IPS-18c (cell line): ENCODE results near the gene TGM2.

ENCODE experiments used
- H3K4me3 ChIP-seq: 2 replicates; pipeline ENCODE4 v1.7.0; 2013; ENCODE audit warnings: low read depth, mild to moderate bottlenecking, low read length, moderate library complexity; ENCODE audit not compliant: insufficient read depth
- H3K9me3 ChIP-seq: one replicate; pipeline ENCODE4 v1.6.1; 2013; ENCODE audit warnings: mild to moderate bottlenecking, low read length, moderate library complexity; ENCODE audit not compliant: control insufficient read depth, insufficient read depth

The TGM2 gene

DNA sequence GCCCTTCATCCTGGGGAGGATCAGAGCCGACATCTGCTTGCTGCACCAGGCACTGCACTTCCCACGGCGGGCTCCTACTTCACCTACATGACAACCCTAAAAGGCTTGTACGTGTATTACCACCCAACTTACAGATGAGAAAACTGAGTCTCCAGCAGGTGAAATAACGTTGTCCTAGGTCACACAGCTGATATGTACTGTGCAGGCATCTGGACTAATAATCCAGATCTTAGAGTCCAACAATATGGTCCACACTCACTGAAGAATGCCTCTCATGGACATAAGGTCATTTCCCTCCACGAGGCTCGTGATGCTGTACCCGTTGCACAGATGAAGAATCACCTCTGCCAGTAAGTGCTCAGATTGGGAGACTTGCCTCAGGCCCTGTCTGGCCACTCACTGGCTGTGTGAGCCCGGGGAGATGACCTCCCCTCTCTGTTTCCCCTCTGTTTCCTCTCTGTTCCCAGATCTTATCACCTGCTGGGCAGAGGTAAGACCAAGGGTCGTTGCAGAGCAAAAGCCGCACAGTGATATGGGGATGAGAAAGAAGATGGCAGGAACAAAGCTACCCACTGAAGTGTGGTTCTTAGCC, 32.1 kb downstream of the TGM2 start:
- no peak overlapping the region for H3K4me3 ChIP-seq
- no peaks in the 10 kb centered on the region for H3K9me3 ChIP-seq

- H3K9me3 ChIP-seq, result no peaks in the 10 kb centered on the region
- no peak overlapping the region for H3K4me3 ChIP-seq
Observed at GRCh38 chr20:38132156-38132909, 32.7 kb downstream of the TGM2 start.

- H3K4me3 ChIP-seq, result no peak overlapping the region
- no peaks in the 10 kb centered on the region for H3K9me3 ChIP-seq
Observed at GRCh38 chr20:38131588-38132121, 33.4 kb downstream of the TGM2 start.

DNA sequence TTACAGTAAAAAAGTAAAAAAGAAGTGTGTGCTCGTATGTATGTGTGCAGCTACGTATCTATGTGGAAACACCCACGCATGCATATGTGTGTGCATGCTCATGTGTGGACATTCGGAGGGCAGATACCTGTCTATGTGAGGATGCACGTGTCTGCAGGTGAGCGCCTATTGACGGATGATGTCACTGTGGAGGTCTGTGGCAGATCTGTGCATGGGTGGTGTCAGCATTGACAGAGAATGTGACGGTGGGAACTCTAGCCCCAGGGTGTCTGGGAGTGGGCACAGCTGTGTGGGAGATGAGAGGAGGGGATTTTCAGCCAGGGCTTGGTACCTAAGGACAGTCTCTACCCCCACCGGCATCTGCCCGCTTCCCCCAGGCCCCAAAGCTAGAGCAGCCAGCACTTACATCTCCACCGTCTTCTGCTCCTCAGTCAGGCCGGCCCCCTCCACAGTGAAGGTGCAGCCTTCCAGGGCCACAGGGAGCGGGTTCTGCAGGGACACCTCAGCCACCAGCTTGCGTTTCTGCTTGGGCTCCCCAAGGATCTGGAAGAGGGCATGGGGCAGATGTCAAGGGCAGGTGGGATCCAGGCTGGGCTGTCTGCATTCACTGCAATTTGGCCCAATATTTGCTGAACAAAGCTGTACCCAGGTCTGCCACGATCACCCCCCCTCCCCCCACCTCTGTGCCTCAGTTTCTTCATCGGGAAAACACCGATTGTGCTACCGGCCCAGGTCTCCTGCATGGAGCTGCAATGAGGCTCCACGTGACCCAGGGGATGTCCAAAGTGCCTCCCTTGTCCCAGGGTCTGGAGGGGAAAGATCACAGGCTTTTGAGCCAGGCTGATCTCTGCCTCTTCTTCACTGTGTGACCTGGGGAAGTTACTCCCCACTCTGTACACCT, 34.1 kb downstream of the TGM2 start:
- Histone ChIP-seq H3K4me3 (no peak overlapping the region), H3K9me3 (no peaks in the 10 kb centered on the region)

DNA sequence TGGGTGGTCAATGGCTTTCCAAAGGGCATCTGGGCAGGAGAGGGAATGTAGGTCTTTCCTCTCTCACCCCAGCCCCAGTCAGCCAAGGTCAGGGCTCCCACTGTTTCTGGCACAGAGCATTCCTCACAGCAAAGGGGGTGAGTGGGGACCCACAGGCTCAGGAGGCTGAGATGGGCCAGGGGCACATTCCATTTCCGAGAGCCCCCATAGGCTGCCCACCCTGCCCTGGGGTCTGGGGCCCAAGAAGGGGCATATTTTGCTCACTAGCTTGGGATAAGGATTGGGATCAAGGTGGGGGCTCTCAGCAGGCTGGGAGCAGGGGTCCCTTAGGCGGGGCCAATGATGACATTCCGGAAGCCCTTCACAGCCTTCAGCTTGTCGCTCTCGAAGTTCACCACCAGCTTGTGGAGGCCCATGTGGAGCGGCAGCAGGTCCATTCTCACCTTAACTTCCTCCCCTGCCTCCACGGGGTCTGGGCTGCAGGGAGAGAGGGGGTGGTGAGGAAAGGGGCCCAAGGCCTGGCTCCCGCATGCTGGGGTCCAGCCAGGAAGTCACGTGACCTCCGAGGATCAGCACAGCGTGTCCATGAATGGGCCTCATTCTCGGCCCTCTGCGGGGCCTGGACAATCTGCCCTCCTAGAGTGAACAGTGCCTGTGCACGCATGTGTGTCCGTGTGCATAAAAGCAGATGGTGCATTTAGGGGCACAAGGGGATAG, 35.0 kb downstream of the TGM2 start:
- Histone ChIP-seq H3K4me3 (no peak overlapping the region), H3K9me3 (no peaks in the 10 kb centered on the region)

DNA sequence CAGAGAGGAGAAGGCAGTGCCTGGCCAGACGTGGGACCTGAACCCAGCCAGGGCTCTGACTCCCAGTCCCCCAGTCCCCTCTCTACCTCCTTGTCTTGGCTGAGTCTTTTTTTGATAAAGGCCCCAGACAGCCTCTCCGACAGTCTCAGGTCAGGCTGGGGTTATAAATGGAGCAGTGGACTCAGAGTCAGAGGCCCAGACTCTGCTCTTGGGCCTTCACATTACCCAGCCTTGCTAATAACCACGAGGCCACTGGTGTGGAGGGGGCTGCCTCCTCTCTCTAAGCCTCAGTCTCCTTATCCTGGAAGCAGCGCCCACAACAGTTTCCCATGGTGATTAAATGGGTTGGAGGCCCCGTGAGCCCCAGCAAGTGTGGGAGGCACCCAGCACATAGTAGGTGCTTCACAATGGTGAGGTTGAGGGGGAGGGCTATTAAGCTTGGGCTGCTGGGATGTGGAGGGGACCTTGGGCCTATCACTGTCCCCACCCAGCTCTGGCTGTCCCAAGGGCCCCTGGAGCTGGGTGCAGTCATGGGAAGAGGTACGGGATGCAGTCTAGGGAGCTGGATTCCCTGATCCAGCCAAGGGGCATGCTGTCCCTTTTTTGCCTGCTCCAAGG, 35.7 kb downstream of the TGM2 start:
- Histone ChIP-seq H3K4me3 (no peak overlapping the region), H3K9me3 (no peaks in the 10 kb centered on the region)

DNA sequence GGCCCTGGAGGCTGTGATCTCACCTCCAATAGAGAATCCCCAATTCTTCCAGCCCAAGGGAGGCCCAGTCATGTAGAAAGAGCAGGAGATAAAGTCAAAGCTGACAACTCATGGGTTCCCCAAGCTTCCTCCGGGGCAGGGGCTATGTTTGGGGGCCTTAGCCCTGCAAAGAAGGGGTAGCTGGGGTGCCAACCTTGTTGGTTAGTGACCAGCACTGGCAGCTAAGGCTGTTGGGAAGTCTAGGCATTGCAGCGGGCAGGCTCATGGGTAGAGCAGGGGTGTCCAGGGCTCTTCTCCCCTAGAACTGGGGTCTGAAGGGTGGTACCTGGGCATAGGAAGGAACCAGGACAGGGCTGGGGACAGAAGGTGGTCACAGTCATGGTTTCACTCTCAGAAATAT, 36.4 kb downstream of the TGM2 start:
- no peaks in the 10 kb centered on the region for H3K9me3 ChIP-seq

DNA sequence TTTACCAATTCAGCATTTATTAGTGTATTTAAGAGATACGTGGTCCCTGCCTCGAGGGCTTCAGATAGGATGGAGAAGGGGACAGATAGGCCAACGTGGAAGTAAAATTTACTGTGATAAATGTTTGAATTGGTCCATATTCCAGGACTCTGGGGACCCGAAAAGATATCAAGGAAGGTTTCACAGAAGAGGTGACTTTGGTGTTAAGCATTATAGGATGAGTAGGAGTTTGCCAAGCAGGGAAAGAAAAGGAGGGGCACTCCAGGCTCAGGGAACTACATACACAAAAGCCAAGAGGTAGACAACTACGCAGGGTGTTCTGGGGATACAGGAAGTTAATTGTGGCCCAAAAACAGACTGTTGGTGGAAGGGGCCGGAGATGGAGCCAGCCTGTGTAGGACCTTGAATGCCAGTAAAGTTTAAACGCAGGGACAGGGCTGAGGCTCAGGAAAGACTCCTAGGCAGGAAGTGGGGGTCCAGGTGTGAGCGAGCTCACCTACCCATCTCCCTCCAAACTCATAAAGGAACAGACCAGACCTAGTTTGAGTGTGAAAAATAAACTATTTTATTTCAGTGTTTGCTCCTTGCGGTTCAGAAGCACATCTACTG, 37.0 kb downstream of the TGM2 start:
- Histone ChIP-seq H3K4me3 (no peak overlapping the region), H3K9me3 (no peaks in the 10 kb centered on the region)

More for the DNA sequence above, 36.4 kb downstream of the TGM2 start:
- no peak overlapping the region for H3K4me3 ChIP-seq

GRCh38 chr20:38126932-38127621, 38.0 kb downstream of the TGM2 start:
- no peak overlapping the region for H3K4me3 ChIP-seq
- H3K9me3 ChIP-seq, result no peaks in the 10 kb centered on the region

GRCh38 chr20:38126146-38126921, 38.7 kb downstream of the TGM2 start:
- H3K9me3 ChIP-seq, result no peaks in the 10 kb centered on the region
- no peak overlapping the region for H3K4me3 ChIP-seq

DNA sequence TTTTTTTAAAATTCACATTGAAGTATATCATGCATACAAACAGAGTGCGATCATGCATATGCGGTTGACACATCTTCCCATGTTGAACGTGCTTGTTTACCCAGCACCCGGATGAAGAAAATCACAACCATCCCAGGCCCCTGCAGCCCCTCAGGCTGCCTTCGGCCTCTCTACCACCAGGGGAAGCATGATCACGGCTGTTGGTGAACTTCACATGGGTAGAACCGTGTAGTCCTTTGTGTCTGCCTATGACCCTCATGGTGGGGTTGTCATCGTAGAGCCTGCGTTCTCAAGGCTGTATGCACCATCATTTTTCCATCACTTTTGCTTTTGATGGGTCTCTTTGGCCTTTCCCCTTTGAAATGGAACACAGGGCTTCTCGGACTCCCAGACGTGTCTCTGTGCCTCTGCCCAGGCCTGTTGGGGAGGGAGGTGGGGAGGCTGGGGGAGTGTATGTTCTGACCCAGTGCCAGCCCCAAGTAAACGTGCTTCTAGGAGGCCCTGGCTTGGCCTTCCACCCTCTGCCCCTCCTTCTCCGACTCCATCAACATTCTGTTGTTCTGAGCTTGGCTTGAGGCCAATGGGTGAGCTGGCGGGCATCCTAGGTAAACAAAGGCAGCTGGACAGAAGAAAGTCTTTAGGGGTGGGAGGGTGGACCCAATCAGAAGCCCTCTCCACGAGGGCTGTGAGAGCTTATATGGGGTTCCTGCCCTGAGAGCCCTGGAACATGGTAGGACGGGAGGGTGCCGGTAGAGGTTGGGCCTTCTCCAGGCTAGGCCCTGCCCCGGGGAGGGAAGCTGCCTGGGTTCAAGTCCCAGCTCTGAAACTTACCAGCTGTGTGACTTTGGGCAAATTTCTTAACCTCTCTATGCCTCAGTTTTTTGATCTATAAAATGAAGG, 39.7 kb downstream of the TGM2 start:
- Histone ChIP-seq H3K9me3 (no peaks in the 10 kb centered on the region), H3K4me3 (no peak overlapping the region)

DNA sequence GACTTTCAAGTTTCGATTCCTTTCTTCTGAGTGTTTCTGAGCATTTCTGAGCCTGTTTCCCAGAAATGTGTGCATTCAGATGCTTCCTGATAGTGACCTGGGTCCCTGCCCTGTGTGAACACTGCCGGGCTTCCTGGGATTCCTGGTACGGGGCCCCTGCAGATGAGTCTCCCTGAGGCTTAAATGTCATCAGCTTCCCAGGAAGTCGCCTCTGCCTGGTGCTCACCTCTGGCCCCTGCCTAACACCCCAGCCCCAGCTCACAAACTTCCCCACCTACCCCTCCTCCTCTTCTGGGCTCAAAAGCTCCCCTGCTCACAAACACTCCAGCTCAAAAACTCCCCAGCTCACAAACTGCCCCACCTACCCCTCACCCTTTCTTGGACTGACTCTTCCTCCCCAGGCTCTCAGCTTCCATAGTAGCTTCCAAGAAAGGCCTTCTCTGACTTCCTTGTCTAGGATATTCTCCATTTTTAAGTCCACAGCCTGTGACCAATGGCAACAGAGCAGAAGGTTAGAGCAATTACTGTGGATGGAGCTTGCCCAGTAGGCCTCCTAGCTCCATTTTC, 42.0 kb downstream of the TGM2 start:
- H3K9me3 ChIP-seq, result no peaks in the 10 kb centered on the region
- H3K4me3 ChIP-seq, result no peak overlapping the region

GRCh38 chr20:38121741-38122140, 43.3 kb downstream of the TGM2 start:
- Histone ChIP-seq H3K4me3 (no peak overlapping the region), H3K9me3 (no peaks in the 10 kb centered on the region)

GRCh38 chr20:38120625-38120988, 44.5 kb downstream of the TGM2 start:
- H3K9me3 ChIP-seq, result no peaks in the 10 kb centered on the region
- H3K4me3 ChIP-seq, result no peak overlapping the region
